IMR-90 (cell line): ENCODE data around the gene RALGPS1. TPM values are rescaled to one million over a fixed set of nuclear protein-coding genes. Genes with fewer than 3 reads are reported as not detected.

Experiments
- ATAC-seq: fragments of 200-7000 bp; cut with Tn5 transposase; 2 replicates; pipeline ENCODE4 v1.9.1; 2020; ENCODE audit warnings: low read depth, mild to moderate bottlenecking, moderate library complexity
- BruUV-seq: library from RNA; stranded (reverse); fragments of 400-500 nt; replicated peaks from 2 replicates; lab custom pipeline; 2021; lab: Mats Ljungman, UMichigan
- CTCF ChIA-PET: fragments of 300-600 bp; formaldehyde crosslinking; extraction: SDS; loops from one replicate; lab custom pipeline; 2021; ENCODE audit warnings: antibody characterized with exemption; lab: Yijun Ruan, JAX
- POLR2A ChIA-PET: fragments of 300-600 bp; sonication (Branson Sonifier 250); formaldehyde crosslinking; loops from one replicate; lab custom pipeline; 2022; ENCODE audit warnings: antibody characterized with exemption; ENCODE audit not compliant: unreplicated experiment; lab: Charles Lee
- DNase-seq: peaks from one replicate; pipeline ENCODE4 v3.0.0; 2013
- H2AFZ ChIP-seq: replicated peaks from 2 replicates; pipeline ENCODE3; 2013; ENCODE audit warnings: low read length, mild to moderate bottlenecking; ENCODE audit not compliant: poor library complexity
- H2AK5ac ChIP-seq: 2 replicates; pipeline ENCODE4 v1.6.1; 2013; ENCODE audit warnings: low read depth, low read length, inconsistent platforms
- H2AK9ac ChIP-seq: replicated peaks from 2 replicates; pipeline ENCODE3; 2013; ENCODE audit warnings: mild to moderate bottlenecking, low read depth, low read length, moderate library complexity; ENCODE audit not compliant: poor library complexity
- H2BK120ac ChIP-seq: 2 replicates; pipeline ENCODE4 v1.6.1; 2013; ENCODE audit warnings: low read depth, low read length, inconsistent platforms
- H2BK15ac ChIP-seq: 3 replicates; pipeline ENCODE4 v1.6.1; 2013; ENCODE audit warnings: low read depth, low read length, inconsistent platforms
- H2BK20ac ChIP-seq: 2 replicates; pipeline ENCODE4 v1.6.1; 2013; ENCODE audit warnings: low read depth, mild to moderate bottlenecking, inconsistent platforms, low read length, moderate library complexity
- H2BK5ac ChIP-seq: 2 replicates; pipeline ENCODE4 v1.6.1; 2013; ENCODE audit warnings: mild to moderate bottlenecking, low read depth, low read length, inconsistent platforms; ENCODE audit not compliant: poor library complexity, severe bottlenecking
- H3K14ac ChIP-seq: replicated peaks from 2 replicates; pipeline ENCODE4 v1.6.1; 2013; ENCODE audit warnings: low read depth, low read length, inconsistent platforms
- H3K18ac ChIP-seq: 2 replicates; pipeline ENCODE4 v1.6.1; 2013; ENCODE audit warnings: low read depth, low read length, control low read depth
- H3K23ac ChIP-seq: 2 replicates; pipeline ENCODE4 v1.6.1; 2013; ENCODE audit warnings: low read depth, low read length, inconsistent platforms
- H3K27ac ChIP-seq: 2 replicates; pipeline ENCODE4 v1.5.1; 2013; ENCODE audit warnings: mild to moderate bottlenecking, control low read depth, low read length; ENCODE audit not compliant: insufficient read depth
- H3K27me3 ChIP-seq: 2 replicates; pipeline ENCODE4 v1.6.1; 2013; ENCODE audit warnings: low read length; ENCODE audit not compliant: control insufficient read depth, insufficient read depth
- H3K36me3 ChIP-seq: 2 replicates; pipeline ENCODE4 v1.6.1; 2013; ENCODE audit warnings: low read length, mixed read lengths; ENCODE audit not compliant: control insufficient read depth, insufficient read depth
- H3K4ac ChIP-seq: 2 replicates; pipeline ENCODE4 v1.6.1; 2013; ENCODE audit warnings: low read depth, low read length, inconsistent platforms
- H3K4me1 ChIP-seq: 2 replicates; pipeline ENCODE4 v1.6.1; 2013; ENCODE audit warnings: low read length, mixed read lengths; ENCODE audit not compliant: control insufficient read depth, insufficient read depth
- H3K4me2 ChIP-seq: 2 replicates; pipeline ENCODE4 v1.6.1; 2013; ENCODE audit warnings: low read depth, mild to moderate bottlenecking, control low read depth, low read length, moderate library complexity
- H3K4me3 ChIP-seq: 2 replicates; pipeline ENCODE4 v1.5.1; 2013; ENCODE audit warnings: low read depth, mild to moderate bottlenecking, control low read depth, low read length, moderate library complexity; ENCODE audit not compliant: insufficient read depth
- H3K56ac ChIP-seq: 2 replicates; pipeline ENCODE4 v1.6.1; 2013; ENCODE audit warnings: low read length, inconsistent platforms; ENCODE audit not compliant: insufficient read depth; ENCODE audit errors: extremely low read depth
- H3K79me1 ChIP-seq, 2 experiments: 2 replicates each; pipeline ENCODE4 v1.6.1; 2013; ENCODE audit warnings: low read length in 2 of 2, inconsistent platforms in 1 of 2, low read depth in 1 of 2
- H3K9ac ChIP-seq: 2 replicates; pipeline ENCODE4 v1.6.1; 2013; ENCODE audit warnings: low read depth, low read length, control low read depth
- H3K9me1 ChIP-seq: 2 replicates; pipeline ENCODE4 v1.6.1; 2013; ENCODE audit warnings: low read length, inconsistent platforms; ENCODE audit not compliant: insufficient read depth
- H3K9me3 ChIP-seq: 2 replicates; pipeline ENCODE4 v1.6.1; 2013; ENCODE audit warnings: low read length; ENCODE audit not compliant: control insufficient read depth, insufficient read depth
- H4K20me1 ChIP-seq: 2 replicates; pipeline ENCODE4 v1.6.1; 2013; ENCODE audit warnings: low read length, inconsistent platforms; ENCODE audit not compliant: insufficient read depth
- H4K5ac ChIP-seq: 2 replicates; pipeline ENCODE4 v1.6.1; 2013; ENCODE audit warnings: mild to moderate bottlenecking, low read depth, low read length, control low read depth
- H4K8ac ChIP-seq, 2 experiments: 2 replicates each; pipeline ENCODE4 v1.6.1; 2013; ENCODE audit warnings: low read depth in 2 of 2, low read length in 2 of 2, control low read depth in 1 of 2, inconsistent platforms in 1 of 2
- H4K91ac ChIP-seq: 2 replicates; pipeline ENCODE4 v1.6.1; 2013; ENCODE audit warnings: low read depth, low read length, inconsistent platforms; ENCODE audit not compliant: insufficient read depth
- CTCF ChIP-seq: conservative IDR thresholded peaks from 2 replicates; pipeline ENCODE4 v1.5.1; 2012; ENCODE audit warnings: mild to moderate bottlenecking, low read depth, low read length, improper control_type of control experiment
- ELK1 ChIP-seq: fragments of 150-350 bp; IDR thresholded peaks from 2 replicates; pipeline ENCODE4 v1.6.1; 2016; ENCODE audit warnings: low read depth, mild to moderate bottlenecking, low read length, moderate library complexity, borderline replicate concordance
- FOS ChIP-seq: fragments of 150-350 bp; IDR thresholded peaks from 2 replicates; pipeline ENCODE4 v1.6.1; 2016; ENCODE audit warnings: low read depth, low read length
- MAFK ChIP-seq: IDR thresholded peaks from 2 replicates; pipeline ENCODE4 v1.6.1; 2012; ENCODE audit warnings: low read depth, low read length, improper control_type of control experiment
- MXI1 ChIP-seq: IDR thresholded peaks from 2 replicates; pipeline ENCODE4 v1.6.1; 2012; ENCODE audit warnings: low read depth, mild to moderate bottlenecking, low read length, moderate library complexity, borderline replicate concordance
- SMC3 ChIP-seq: fragments of 150-350 bp; IDR thresholded peaks from 2 replicates; pipeline ENCODE4 v1.6.1; 2016; ENCODE audit warnings: low read depth, mild to moderate bottlenecking, antibody characterized with exemption, low read length, moderate library complexity
- USF2 ChIP-seq: fragments of 150-350 bp; IDR thresholded peaks from 2 replicates; pipeline ENCODE4 v1.6.1; 2017; ENCODE audit warnings: mild to moderate bottlenecking, antibody characterized with exemption, low read length, low read depth
- WGBS, 2 experiments: methylation state at CpG; one replicate each; pipeline versions ENCODE4 v1.1.5 to v1.1.7; 2013; ENCODE audit warnings: missing lambda C conversion rate in 2 of 2; ENCODE audit not compliant: insufficient read length in 1 of 2; ENCODE audit errors: extremely low coverage in 2 of 2; 5-methylcytosine and 5-hydroxymethylcytosine counted together
- dilution Hi-C: fragments of 300-500 bp; cut with HindIII; formaldehyde crosslinking; loops from one replicate; pipeline ENCODE4 v1.14.3; 2018; ENCODE audit warnings: low sequenced_read_pairs; ENCODE audit not compliant: unreplicated experiment
- in situ Hi-C: fragments of 300-500 bp; cut with MboI; formaldehyde crosslinking; loops from 3 replicates; pipeline ENCODE4 v1.14.3; 2019; ENCODE audit warnings: low sequenced_read_pairs, inconsistent platforms, mixed read lengths
- intact Hi-C: fragments of 100-400 bp; cut with micrococcal nuclease; formaldehyde crosslinking; loops from 2 replicates; pipeline ENCODE4 v1.10.0; 2022
- polyA plus RNA-seq, 3 experiments: library from polyadenylated mRNA; depleted of rRNA; stranded (reverse); fragments of >200 nt; gene quantifications; 2 replicates each; pipeline ENCODE4 v1.2.3, GENCODE V29; 2012; ENCODE audit warnings: low replicate concordance in 1 of 3
- total RNA-seq: library from RNA; depleted of rRNA; stranded (reverse); fragments of >200 nt; gene quantifications from 2 replicates; pipeline ENCODE4 v1.2.3, GENCODE V29; 2012

The RALGPS1 gene
- total and polyA plus RNA-seq, 2 of the 4 experiments (the other 2 are of a cell fraction): 0.90 to 2.8 TPM

- Histone ChIP-seq H2BK5ac (no peak overlapping the region), H3K36me3 (peaks cover 28% of the 10 kb centered on the region), H2BK20ac (no peak overlapping the region), H3K27me3 (no peaks in the 10 kb centered on the region), H3K9me1 (peaks cover 6% of the 10 kb centered on the region; the same call in 1 of the 2 replicates), H3K9me3 (no peaks in the 10 kb centered on the region), H2AFZ (no peak overlapping the region), H3K9ac (no peak overlapping the region), H3K4ac (no peak overlapping the region), H3K79me1 (peaks cover 36 to 68% of the 10 kb centered on the region in 2 experiments), H3K4me3 (no peak overlapping the region), H2BK15ac (no peak overlapping the region), H2AK5ac (no peak overlapping the region), H2AK9ac (no peak overlapping the region), H3K4me1 (peaks cover 3% of the 10 kb centered on the region), H4K8ac (no peak overlapping the region), H3K18ac (no peak overlapping the region), H3K27ac (no peak overlapping the region), H4K20me1 (peaks cover 43% of the 10 kb centered on the region), H4K5ac (no peak overlapping the region), H2BK120ac (no peak overlapping the region), H4K91ac (no peak overlapping the region), H3K23ac (no peak overlapping the region), H3K14ac (no peak overlapping the region), H3K56ac (no peak overlapping the region), H3K4me2 (no peak overlapping the region)
- WGBS, 2 experiments: no CpG with 5 or more reads among the region's 6 CpGs
- in situ Hi-C loops (no loop called here), intact Hi-C loops (no loop called here), dilution Hi-C loops (no loop called here)
- no peak for TF ChIP-seq USF2
- TF ChIP-seq SMC3: no peak
- TF ChIP-seq CTCF: no peak
- TF ChIP-seq MXI1: no peak
- TF ChIP-seq ELK1: no peak
- no peak for TF ChIP-seq MAFK
- TF ChIP-seq FOS: no peak
- ATAC-seq (no peak), DNase-seq (no peak)
- ChIA-PET POLR2A (no interaction called here), CTCF (no interaction called here)
- no TSS peak for BruUV-seq
Measured at GRCh38 chr9:126880947-126881332, 33.6 kb upstream of the RALGPS1 start.
